Parathyroid adenoma (tissue), 2 donors: ENCODE measurements around the gene HIRIP3.

Experiments
- H2AFZ ChIP-seq: fragments of 300-600 bp; sonication (generic); one replicate; pipeline ENCODE4 v1.7.0; 2017; ENCODE audit warnings: antibody characterized with exemption, mild to moderate bottlenecking
- H3K27ac ChIP-seq: fragments of 300-600 bp; sonication (generic); one replicate; pipeline ENCODE4 v1.7.0; 2017
- H3K27me3 ChIP-seq: fragments of 300-600 bp; sonication (generic); one replicate; pipeline ENCODE4 v1.7.0; 2017; ENCODE audit warnings: low read length; ENCODE audit not compliant: control insufficient read depth, insufficient read depth
- H3K36me3 ChIP-seq: fragments of 300-600 bp; sonication (generic); one replicate; pipeline ENCODE4 v1.7.0; 2017; ENCODE audit warnings: low read length; ENCODE audit not compliant: control insufficient read depth, insufficient read depth
- H3K4me1 ChIP-seq: fragments of 300-600 bp; sonication (generic); one replicate; pipeline ENCODE4 v1.7.0; 2017; ENCODE audit warnings: control low read depth
- H3K4me2 ChIP-seq: fragments of 300-600 bp; sonication (generic); one replicate; pipeline ENCODE4 v1.7.0; 2017; ENCODE audit warnings: low read length
- H3K4me3 ChIP-seq: fragments of 300-600 bp; sonication (generic); one replicate; pipeline ENCODE4 v1.7.0; 2017; ENCODE audit warnings: low read depth, low read length
- H3K79me2 ChIP-seq: fragments of 300-600 bp; sonication (generic); one replicate; pipeline ENCODE4 v1.7.0; 2017; ENCODE audit warnings: control low read depth
- H3K9ac ChIP-seq: fragments of 300-600 bp; sonication (generic); one replicate; pipeline ENCODE4 v1.7.0; 2017; ENCODE audit warnings: mild to moderate bottlenecking
- H3K9me3 ChIP-seq: fragments of 300-600 bp; sonication (generic); one replicate; pipeline ENCODE4 v1.7.0; 2017; ENCODE audit warnings: low read length; ENCODE audit not compliant: control insufficient read depth
- CTCF ChIP-seq: fragments of 300-600 bp; sonication (generic); IDR thresholded peaks from one replicate; pipeline ENCODE4 v1.7.0; 2017; ENCODE audit warnings: antibody characterized with exemption, mild to moderate bottlenecking
- donor health status: primary hyperparathyroidism.

HIRIP3 gene

GRCh38 chr16:30028438-30029076 is 33.1 kb upstream of the HIRIP3 start:
- H3K27ac ChIP-seq: no peak overlapping the region
- H2AFZ ChIP-seq: no peak overlapping the region
- H3K9ac ChIP-seq: no peak overlapping the region
- no peak overlapping the region for H3K4me2 ChIP-seq
- H3K4me3 ChIP-seq: no peak overlapping the region
- no peaks in the 10 kb centered on the region for H3K36me3 ChIP-seq
- no peaks in the 10 kb centered on the region for H3K79me2 ChIP-seq
- TF ChIP-seq CTCF: no peak
- no peaks in the 10 kb centered on the region for H3K27me3 ChIP-seq
- peaks cover 15% of the 10 kb centered on the region for H3K4me1 ChIP-seq
- H3K9me3 ChIP-seq: no peaks in the 10 kb centered on the region

GRCh38 chr16:30027588-30028437 is 32.4 kb upstream of the HIRIP3 start:
- Histone ChIP-seq H3K9ac (no peak overlapping the region), H3K4me2 (no peak overlapping the region), H3K27me3 (no peaks in the 10 kb centered on the region), H2AFZ (peak overlapping the region; percentile 62), H3K79me2 (no peaks in the 10 kb centered on the region), H3K4me1 (peaks cover 15% of the 10 kb centered on the region), H3K27ac (peak overlapping the region; percentile 30), H3K36me3 (no peaks in the 10 kb centered on the region), H3K9me3 (no peaks in the 10 kb centered on the region), H3K4me3 (no peak overlapping the region)
- no peak for TF ChIP-seq CTCF

- Histone ChIP-seq H3K4me1 (peaks cover 6% of the 10 kb centered on the region), H3K27ac (no peak overlapping the region), H3K4me2 (no peak overlapping the region), H3K36me3 (no peaks in the 10 kb centered on the region), H3K4me3 (no peak overlapping the region), H2AFZ (no peak overlapping the region), H3K79me2 (no peaks in the 10 kb centered on the region), H3K27me3 (no peaks in the 10 kb centered on the region), H3K9ac (no peak overlapping the region), H3K9me3 (no peaks in the 10 kb centered on the region)
- no peak for TF ChIP-seq CTCF
These were observed 31.0 kb upstream of the HIRIP3 start for GRCh38 chr16:30026449-30026848.

GRCh38 chr16:30025574-30025973 is 30.2 kb upstream of the HIRIP3 start:
- H3K4me3 ChIP-seq: no peak overlapping the region
- H3K9me3 ChIP-seq: no peaks in the 10 kb centered on the region
- H3K4me2 ChIP-seq: no peak overlapping the region
- no peak overlapping the region for H3K27ac ChIP-seq
- no peak overlapping the region for H3K9ac ChIP-seq
- no peak for TF ChIP-seq CTCF
- H3K36me3 ChIP-seq: no peaks in the 10 kb centered on the region
- no peaks in the 10 kb centered on the region for H3K27me3 ChIP-seq
- H3K79me2 ChIP-seq: no peaks in the 10 kb centered on the region
- no peak overlapping the region for H2AFZ ChIP-seq
- peaks cover 4% of the 10 kb centered on the region for H3K4me1 ChIP-seq
